Mesendoderm (in vitro differentiated cells): Measurements from ENCODE around the gene PDE11A.

ENCODE experiments used
- DNase-seq: peaks from one replicate; pipeline ENCODE4 v3.0.0; 2013
- H2AK5ac ChIP-seq: 2 replicates; pipeline ENCODE4 v1.6.1; 2013; ENCODE audit warnings: low read length, inconsistent platforms
- H2BK120ac ChIP-seq: 2 replicates; pipeline ENCODE4 v1.6.1; 2013; ENCODE audit warnings: low read depth, mild to moderate bottlenecking, low read length, moderate library complexity, mixed read lengths
- H2BK15ac ChIP-seq: replicated peaks from 2 replicates; pipeline ENCODE4 v1.6.1; 2013; ENCODE audit warnings: low read depth, mild to moderate bottlenecking, moderate library complexity
- H2BK5ac ChIP-seq: 2 replicates; pipeline ENCODE4 v1.6.1; 2013; ENCODE audit warnings: low read length, inconsistent platforms
- H3K18ac ChIP-seq: 2 replicates; pipeline ENCODE4 v1.6.1; 2013; ENCODE audit warnings: mild to moderate bottlenecking, low read length, mixed read lengths
- H3K23ac ChIP-seq: one replicate; pipeline ENCODE4 v1.6.1; 2013; ENCODE audit warnings: low read length
- H3K27ac ChIP-seq: 2 replicates; pipeline ENCODE4 v1.5.1; 2013; ENCODE audit warnings: low read depth, mild to moderate bottlenecking, inconsistent platforms, low read length, moderate library complexity
- H3K27me3 ChIP-seq: 2 replicates; pipeline ENCODE4 v1.6.1; 2013; ENCODE audit warnings: low read length, control low read depth, mild to moderate bottlenecking, inconsistent platforms; ENCODE audit not compliant: insufficient read depth, poor library complexity
- H3K36me3 ChIP-seq: 2 replicates; pipeline ENCODE4 v1.6.1; 2013; ENCODE audit warnings: low read length, inconsistent platforms; ENCODE audit not compliant: control insufficient read depth, insufficient read depth
- H3K4ac ChIP-seq: one replicate; pipeline ENCODE4 v1.6.1; 2013; ENCODE audit warnings: low read depth, mild to moderate bottlenecking, low read length, moderate library complexity
- H3K4me1 ChIP-seq: 2 replicates; pipeline ENCODE4 v1.6.1; 2013; ENCODE audit warnings: low read depth, low read length, inconsistent platforms; ENCODE audit not compliant: control insufficient read depth
- H3K4me2 ChIP-seq: 2 replicates; pipeline ENCODE4 v1.6.1; 2013; ENCODE audit warnings: low read length
- H3K4me3 ChIP-seq: 2 replicates; pipeline ENCODE4 v1.5.1; 2013; ENCODE audit warnings: mild to moderate bottlenecking, low read length
- H3K56ac ChIP-seq: one replicate; pipeline ENCODE4 v1.6.1; 2013; ENCODE audit warnings: low read length
- H3K79me1 ChIP-seq: 2 replicates; pipeline ENCODE4 v1.6.1; 2013; ENCODE audit warnings: low read length, inconsistent platforms
- H3K79me2 ChIP-seq: 2 replicates; pipeline ENCODE4 v1.6.1; 2013; ENCODE audit warnings: mild to moderate bottlenecking, low read length; ENCODE audit not compliant: control insufficient read depth, insufficient read depth
- H3K9ac ChIP-seq: 2 replicates; pipeline ENCODE4 v1.6.1; 2013; ENCODE audit warnings: low read length, inconsistent platforms
- H4K5ac ChIP-seq: one replicate; pipeline ENCODE4 v1.6.1; 2013; ENCODE audit warnings: low read length
- H4K8ac ChIP-seq: one replicate; pipeline ENCODE4 v1.6.1; 2013; ENCODE audit warnings: low read depth, mild to moderate bottlenecking, control low read depth, low read length, moderate library complexity
- WGBS: extraction: QIAGEN DNeasy Blood & Tissue Kit; methylation state at CpG from one replicate; pipeline ENCODE4 v1.1.7; 2013; ENCODE audit warnings: low lambda C conversion rate, missing lambda C conversion rate; ENCODE audit not compliant: insufficient coverage; ENCODE audit errors: extremely low coverage; 5-methylcytosine and 5-hydroxymethylcytosine counted together

PDE11A gene

DNA sequence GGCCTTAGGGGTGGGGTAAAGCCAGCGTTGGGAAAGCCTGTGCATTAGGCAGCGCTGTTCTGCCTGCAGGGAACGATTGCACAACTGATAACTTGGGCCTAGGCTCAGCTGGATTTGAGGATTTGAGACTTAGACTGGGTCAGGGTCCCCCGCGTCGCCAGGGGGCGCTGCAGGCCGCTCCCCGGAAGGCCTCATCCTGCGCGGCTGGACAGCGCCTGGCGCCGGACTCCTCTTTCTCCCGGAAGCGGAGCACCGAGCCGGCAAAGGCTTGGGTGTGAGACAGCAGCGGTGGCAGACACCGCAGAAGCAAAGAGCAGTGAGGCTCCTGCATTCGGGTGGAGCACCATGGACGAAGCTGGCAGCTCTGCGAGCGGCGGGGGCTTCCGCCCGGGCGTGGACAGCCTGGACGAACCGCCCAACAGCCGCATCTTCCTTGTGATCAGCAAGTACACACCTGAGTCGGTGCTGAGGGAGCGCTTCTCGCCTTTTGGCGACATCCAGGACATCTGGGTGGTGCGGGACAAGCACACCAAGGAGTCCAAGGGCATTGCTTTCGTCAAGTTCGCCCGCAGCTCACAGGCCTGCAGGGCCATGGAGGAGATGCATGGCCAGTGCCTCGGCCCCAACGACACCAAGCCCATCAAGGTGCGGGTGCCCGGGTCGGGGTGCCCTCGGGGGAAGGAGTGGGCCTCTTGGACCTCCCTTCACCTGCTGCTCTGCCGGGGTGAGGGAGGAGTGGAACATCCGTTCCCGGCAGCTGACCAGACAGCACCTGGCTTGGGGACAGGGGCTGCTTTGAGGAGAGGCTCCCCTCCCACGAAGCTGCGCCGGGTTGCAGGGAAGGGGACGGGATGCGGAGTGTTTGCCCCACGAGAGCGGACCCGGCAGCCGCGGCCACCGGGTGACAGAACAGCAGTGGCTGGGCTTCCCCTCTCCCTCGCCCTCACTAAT lies 39.9 kb upstream of the PDE11A start, which contains the start of gene RBM45:
TSS of gene RBM45 (plus strand) at position 236 of the 951 bp plus-strand sequence. CDS start at position 346, 110 bp downstream.
- Histone ChIP-seq H4K5ac (no peak within 1 kb of the TSS), H3K18ac (no peak within 1 kb of the TSS), H3K4me3 (peak within 1 kb of the TSS; percentile 92), H3K36me3 (no peaks in the 10 kb centered on the region), H3K23ac (peak within 1 kb of the TSS; percentile 50), H3K4ac (no peak within 1 kb of the TSS), H2AK5ac (no peak within 1 kb of the TSS), H3K4me2 (peak within 1 kb of the TSS; percentile 96), H2BK15ac (no peak within 1 kb of the TSS), H2BK5ac (no peak within 1 kb of the TSS), H3K9ac (peak within 1 kb of the TSS; percentile 89), H3K27ac (no peak within 1 kb of the TSS), H3K79me1 (peaks cover 2% of the 10 kb centered on the region), H3K4me1 (no peaks in the 10 kb centered on the region), H3K79me2 (no peaks in the 10 kb centered on the region), H2BK120ac (no peak within 1 kb of the TSS), H4K8ac (no peak within 1 kb of the TSS), H3K56ac (peak within 1 kb of the TSS; percentile 96), H3K27me3 (no peaks in the 10 kb centered on the region)
- no CpG with 5 or more reads among the region's 60 CpGs for WGBS
- DNase-seq: peak; percentile 94

DNA sequence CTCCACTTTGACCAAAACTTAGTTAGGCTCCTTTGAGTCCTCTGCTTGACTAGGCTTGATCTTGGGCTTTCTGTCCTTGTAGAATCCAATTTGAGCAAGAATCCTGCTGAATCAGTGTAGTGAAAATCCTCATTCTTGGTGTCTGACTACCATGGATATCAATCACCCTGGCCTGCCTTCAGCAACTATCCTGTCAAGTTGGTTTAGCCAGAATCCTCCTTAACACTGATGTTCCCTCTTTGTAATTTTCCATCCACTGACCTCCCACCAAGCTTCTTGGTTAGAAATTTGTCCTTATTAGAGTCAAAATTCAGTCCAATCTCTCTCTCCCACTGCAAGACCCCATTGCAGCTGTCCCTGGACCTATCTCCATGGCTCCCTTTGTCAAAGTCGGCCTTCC lies 39.2 kb upstream of the PDE11A start:
- WGBS: no CpG with 5 or more reads among the region's 1 CpG
- DNase-seq: no peak
- Histone ChIP-seq H3K9ac (no peak overlapping the region), H3K79me1 (peaks cover 2% of the 10 kb centered on the region), H3K4ac (no peak overlapping the region), H2BK15ac (no peak overlapping the region), H3K27ac (no peak overlapping the region), H4K8ac (no peak overlapping the region), H3K18ac (no peak overlapping the region), H3K4me3 (no peak overlapping the region), H2AK5ac (no peak overlapping the region), H3K36me3 (no peaks in the 10 kb centered on the region), H4K5ac (no peak overlapping the region), H2BK5ac (no peak overlapping the region), H3K4me1 (no peaks in the 10 kb centered on the region), H3K23ac (no peak overlapping the region), H3K27me3 (no peaks in the 10 kb centered on the region), H3K4me2 (no peak overlapping the region), H3K56ac (peak overlapping the region; percentile 19), H3K79me2 (no peaks in the 10 kb centered on the region), H2BK120ac (no peak overlapping the region)

DNA sequence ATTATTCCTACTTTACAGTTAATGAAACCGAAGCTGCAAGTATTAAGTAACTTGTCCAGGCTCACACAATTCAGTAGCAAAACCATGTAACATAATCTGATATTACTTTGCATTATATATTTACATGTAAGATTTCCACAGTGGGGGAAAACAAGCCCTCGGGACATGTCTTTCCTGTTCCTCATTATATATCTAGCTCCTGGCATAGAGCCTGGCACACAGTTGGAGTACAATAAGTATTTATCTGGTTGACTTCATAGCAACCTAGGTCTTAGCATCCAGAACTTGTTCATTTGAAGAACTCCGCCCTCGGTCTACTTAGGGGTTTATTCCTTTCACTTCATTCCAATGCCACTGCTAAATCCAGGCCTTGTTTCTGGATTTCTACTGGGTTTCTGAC lies 38.1 kb upstream of the PDE11A start:
- no peak overlapping the region for H3K4me3 ChIP-seq
- no peak overlapping the region for H2BK5ac ChIP-seq
- no peaks in the 10 kb centered on the region for H3K27me3 ChIP-seq
- H3K36me3 ChIP-seq: no peaks in the 10 kb centered on the region
- H3K18ac ChIP-seq: no peak overlapping the region
- no peak overlapping the region for H3K4ac ChIP-seq
- H3K79me1 ChIP-seq: peaks cover 2% of the 10 kb centered on the region
- H4K5ac ChIP-seq: no peak overlapping the region
- no peak overlapping the region for H2BK120ac ChIP-seq
- H3K23ac ChIP-seq: no peak overlapping the region
- DNase-seq: no peak
- H3K4me1 ChIP-seq: no peaks in the 10 kb centered on the region
- WGBS: no CpG with 5 or more reads among the region's 4 CpGs
- H4K8ac ChIP-seq: no peak overlapping the region
- H3K4me2 ChIP-seq: no peak overlapping the region
- no peak overlapping the region for H3K9ac ChIP-seq
- no peak overlapping the region for H2BK15ac ChIP-seq
- H3K79me2 ChIP-seq: no peaks in the 10 kb centered on the region
- no peak overlapping the region for H3K56ac ChIP-seq
- no peak overlapping the region for H3K27ac ChIP-seq
- H2AK5ac ChIP-seq: no peak overlapping the region

- no peaks in the 10 kb centered on the region for H3K36me3 ChIP-seq
- no peak overlapping the region for H3K23ac ChIP-seq
- no peak overlapping the region for H2BK120ac ChIP-seq
- no peak overlapping the region for H3K9ac ChIP-seq
- peak; percentile 33 for DNase-seq
- no peak overlapping the region for H2BK5ac ChIP-seq
- no peaks in the 10 kb centered on the region for H3K27me3 ChIP-seq
- H2BK15ac ChIP-seq: no peak overlapping the region
- H3K79me1 ChIP-seq: peaks cover 2% of the 10 kb centered on the region
- H3K4me1 ChIP-seq: no peaks in the 10 kb centered on the region
- no CpG with 5 or more reads among the region's 1 CpG for WGBS
- H4K8ac ChIP-seq: no peak overlapping the region
- H3K18ac ChIP-seq: no peak overlapping the region
- no peak overlapping the region for H4K5ac ChIP-seq
- no peaks in the 10 kb centered on the region for H3K79me2 ChIP-seq
- no peak overlapping the region for H2AK5ac ChIP-seq
- H3K27ac ChIP-seq: no peak overlapping the region
- H3K4me2 ChIP-seq: no peak overlapping the region
- no peak overlapping the region for H3K4ac ChIP-seq
- no peak overlapping the region for H3K56ac ChIP-seq
- H3K4me3 ChIP-seq: no peak overlapping the region
Observed at GRCh38 chr2:178109813-178110212, 37.2 kb upstream of the PDE11A start.

DNA sequence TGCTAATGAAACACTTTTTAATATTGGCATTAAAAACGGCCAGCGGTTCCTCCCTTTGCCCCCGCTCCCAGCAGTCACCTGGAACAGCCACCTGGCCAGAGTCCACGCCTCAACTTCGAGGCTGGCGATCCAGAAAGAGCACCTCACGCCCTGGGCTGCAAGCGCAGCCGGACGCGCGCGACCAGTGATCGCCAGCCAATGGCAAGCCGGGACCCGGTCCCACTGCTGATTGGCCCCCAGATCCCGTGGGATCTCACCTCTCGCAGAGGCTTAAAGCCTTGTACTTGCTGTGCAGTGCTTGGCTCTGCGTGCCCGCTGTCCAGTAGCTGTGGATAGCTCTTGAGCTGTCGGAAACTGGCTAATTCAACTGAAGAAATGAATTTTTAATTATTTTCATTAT lies 35.6 kb upstream of the PDE11A start:
- H3K56ac ChIP-seq: no peak overlapping the region
- no peak overlapping the region for H2BK15ac ChIP-seq
- H3K79me2 ChIP-seq: no peaks in the 10 kb centered on the region
- no peak overlapping the region for H3K27ac ChIP-seq
- no peaks in the 10 kb centered on the region for H3K4me1 ChIP-seq
- no peak overlapping the region for H3K4me2 ChIP-seq
- H3K4me3 ChIP-seq: no peak overlapping the region
- H3K23ac ChIP-seq: no peak overlapping the region
- no peak overlapping the region for H4K8ac ChIP-seq
- H3K18ac ChIP-seq: no peak overlapping the region
- no peak overlapping the region for H3K9ac ChIP-seq
- no peaks in the 10 kb centered on the region for H3K27me3 ChIP-seq
- DNase-seq: no peak
- no peaks in the 10 kb centered on the region for H3K36me3 ChIP-seq
- H2BK5ac ChIP-seq: no peak overlapping the region
- no peak overlapping the region for H3K4ac ChIP-seq
- H3K79me1 ChIP-seq: peaks cover 2% of the 10 kb centered on the region
- WGBS: no CpG with 5 or more reads among the region's 21 CpGs
- no peak overlapping the region for H2BK120ac ChIP-seq
- H2AK5ac ChIP-seq: no peak overlapping the region
- no peak overlapping the region for H4K5ac ChIP-seq
